Measurements from ENCODE around the gene LRRK2. TPM values are rescaled to one million over a fixed set of nuclear protein-coding genes. Genes with fewer than 3 reads are reported as not detected.

Gene LRRK2
- total RNA-seq, 4 donors from 2014 or later: 29.6 to 38.5 (median 32.3) TPM

DNA sequence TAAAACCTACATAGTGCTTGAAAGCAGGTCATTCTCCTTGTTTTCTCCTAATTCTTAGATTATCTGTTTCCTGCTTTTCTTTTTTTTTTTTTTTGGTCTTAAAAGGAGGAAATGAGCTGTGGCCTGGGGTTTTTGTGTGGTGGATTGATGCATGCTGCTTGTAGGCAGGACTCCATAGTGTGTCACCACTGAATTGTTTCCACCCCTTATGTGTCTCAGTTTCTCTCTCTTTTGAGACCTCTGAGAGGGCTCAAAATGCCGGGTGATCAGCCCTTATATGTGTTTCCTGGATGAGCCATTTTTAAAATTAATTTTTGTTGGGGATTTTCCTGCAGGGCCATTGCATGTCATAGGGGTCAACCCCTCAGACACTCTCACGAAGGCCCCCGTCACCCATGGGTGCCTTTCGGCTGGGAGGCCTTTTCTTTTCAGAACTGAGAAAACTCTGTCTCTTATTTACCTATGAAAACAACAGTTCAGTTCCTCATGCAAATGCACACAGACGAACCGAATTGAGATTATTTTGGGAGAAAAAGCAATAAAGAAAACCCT is 32.0 kb upstream of the LRRK2 start:
- no peaks in the 10 kb centered on the region for H3K4me1 ChIP-seq
- TF ChIP-seq POLR2A (IDR thresholded peaks at IDR 0.05): no peak
- TF ChIP-seq, protein P1, sequence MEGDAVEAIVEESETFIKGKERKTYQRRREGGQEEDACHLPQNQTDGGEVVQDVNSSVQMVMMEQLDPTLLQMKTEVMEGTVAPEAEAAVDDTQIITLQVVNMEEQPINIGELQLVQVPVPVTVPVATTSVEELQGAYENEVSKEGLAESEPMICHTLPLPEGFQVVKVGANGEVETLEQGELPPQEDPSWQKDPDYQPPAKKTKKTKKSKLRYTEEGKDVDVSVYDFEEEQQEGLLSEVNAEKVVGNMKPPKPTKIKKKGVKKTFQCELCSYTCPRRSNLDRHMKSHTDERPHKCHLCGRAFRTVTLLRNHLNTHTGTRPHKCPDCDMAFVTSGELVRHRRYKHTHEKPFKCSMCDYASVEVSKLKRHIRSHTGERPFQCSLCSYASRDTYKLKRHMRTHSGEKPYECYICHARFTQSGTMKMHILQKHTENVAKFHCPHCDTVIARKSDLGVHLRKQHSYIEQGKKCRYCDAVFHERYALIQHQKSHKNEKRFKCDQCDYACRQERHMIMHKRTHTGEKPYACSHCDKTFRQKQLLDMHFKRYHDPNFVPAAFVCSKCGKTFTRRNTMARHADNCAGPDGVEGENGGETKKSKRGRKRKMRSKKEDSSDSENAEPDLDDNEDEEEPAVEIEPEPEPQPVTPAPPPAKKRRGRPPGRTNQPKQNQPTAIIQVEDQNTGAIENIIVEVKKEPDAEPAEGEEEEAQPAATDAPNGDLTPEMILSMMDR (IDR thresholded peaks at IDR 0.05): no peak
- no peak for TF ChIP-seq EP300 (IDR thresholded peaks at IDR 0.05)
- H3K36me3 ChIP-seq: no peaks in the 10 kb centered on the region
- H3K4me3 ChIP-seq: no peak overlapping the region
- H3K27ac ChIP-seq: peak overlapping the region in 1 of 4 donors; percentile 23
- DNase-seq (ENCODE audit: low spot score in 2 of 2): no peak
- H3K9me3 ChIP-seq: peaks cover 0 to 11% (median 0%) of the 10 kb centered on the region in 4 donors
- no peaks in the 10 kb centered on the region for H3K27me3 ChIP-seq
- 76 to 84% methylated on average over 6 of the region's 6 CpGs for WGBS, 2 donors

DNA sequence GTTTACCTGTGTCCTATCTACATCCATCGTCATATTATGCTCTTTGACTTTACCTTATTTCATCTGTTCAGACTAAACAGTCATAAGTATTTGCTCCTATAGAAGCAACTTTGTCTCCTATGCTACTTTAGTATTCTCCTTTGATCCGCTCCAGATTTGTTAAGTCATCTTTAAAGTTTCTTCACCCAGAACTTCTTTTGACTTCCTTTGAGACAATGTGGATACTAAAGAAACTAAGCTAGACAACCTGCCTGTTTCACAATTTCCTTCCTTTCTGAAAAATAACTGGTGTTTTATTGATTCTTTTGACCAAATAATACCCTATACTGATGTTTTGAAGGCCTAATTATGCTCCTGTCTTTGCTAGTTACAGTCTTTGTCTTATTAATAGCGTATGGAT is 30.0 kb upstream of the LRRK2 start:
- Histone ChIP-seq H3K4me1 (no peaks in the 10 kb centered on the region), H3K9me3 (peaks cover 0 to 4% (median 0%) of the 10 kb centered on the region in 4 donors), H3K36me3 (no peaks in the 10 kb centered on the region), H3K27me3 (no peaks in the 10 kb centered on the region), H3K4me3 (no peak overlapping the region), H3K27ac (no peak overlapping the region)
- DNase-seq (ENCODE audit: low spot score in 2 of 2): no peak
- TF ChIP-seq POLR2A (IDR thresholded peaks at IDR 0.05) (no peak), EP300 (IDR thresholded peaks at IDR 0.05) (no peak)
- TF ChIP-seq, protein P1 (IDR thresholded peaks at IDR 0.05): no peak
- WGBS, 2 donors: 92 to 97% methylated on average over 3 of the region's 3 CpGs

DNA sequence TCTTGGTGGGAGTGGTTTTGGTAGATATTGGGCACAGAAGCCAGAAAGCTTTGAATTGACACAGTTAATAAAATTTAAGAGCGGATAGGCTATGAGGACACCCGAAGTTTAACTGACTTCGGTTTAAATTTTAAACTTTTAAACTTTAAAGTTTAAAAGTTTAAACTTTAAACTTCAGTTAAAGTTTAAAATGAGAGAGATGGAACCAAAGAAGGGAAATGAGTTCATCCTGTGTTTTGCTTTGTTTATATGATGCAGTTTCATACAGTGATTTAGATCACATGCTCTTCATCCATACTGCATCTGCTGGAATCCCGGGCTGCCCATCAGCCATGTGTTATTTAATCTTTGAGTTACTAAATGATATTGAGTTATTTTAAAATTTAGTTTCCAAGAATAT is 27.2 kb upstream of the LRRK2 start:
- H3K27ac ChIP-seq: no peak overlapping the region
- 90 to 92% methylated on average over 4 of the region's 4 CpGs for WGBS, 2 donors
- H3K36me3 ChIP-seq: no peaks in the 10 kb centered on the region
- no peaks in the 10 kb centered on the region for H3K4me1 ChIP-seq
- no peak for TF ChIP-seq EP300 (IDR thresholded peaks at IDR 0.05)
- no peak for TF ChIP-seq POLR2A (IDR thresholded peaks at IDR 0.05)
- TF ChIP-seq, protein P1 (IDR thresholded peaks at IDR 0.05): no peak
- DNase-seq (ENCODE audit: low spot score in 2 of 2): no peak
- H3K9me3 ChIP-seq: no peaks in the 10 kb centered on the region
- H3K4me3 ChIP-seq: no peak overlapping the region
- no peaks in the 10 kb centered on the region for H3K27me3 ChIP-seq

DNA sequence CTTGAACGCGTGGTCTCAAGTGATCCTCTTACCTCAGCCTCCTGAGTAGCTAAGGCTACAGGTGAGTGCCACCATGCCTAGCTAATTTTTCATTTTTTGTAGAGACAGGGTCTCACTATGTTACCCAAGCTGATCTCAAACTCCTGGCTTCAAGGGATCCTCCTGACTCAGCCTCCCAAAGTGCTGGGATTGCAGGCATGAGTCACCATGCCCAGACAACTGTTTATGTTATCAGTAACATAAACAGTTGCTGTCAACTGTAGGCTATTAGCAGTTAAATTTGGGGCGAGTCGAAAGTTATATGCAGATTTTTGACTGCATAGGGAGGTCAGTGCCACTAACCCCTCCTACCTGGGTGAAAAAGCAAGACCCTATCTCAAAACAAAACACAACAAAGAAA is 26.2 kb upstream of the LRRK2 start:
- DNase-seq (ENCODE audit: low spot score in 2 of 2): no peak
- H3K36me3 ChIP-seq: no peaks in the 10 kb centered on the region
- 94 to 95% methylated on average over 4 of the region's 4 CpGs for WGBS, 2 donors

More for the DNA sequence above, 26.2 kb upstream of the LRRK2 start:
- no peak overlapping the region for H3K4me3 ChIP-seq
- H3K27ac ChIP-seq: no peak overlapping the region
- H3K27me3 ChIP-seq: no peaks in the 10 kb centered on the region
- no peak for TF ChIP-seq EP300 (IDR thresholded peaks at IDR 0.05)
- TF ChIP-seq, protein P1 (IDR thresholded peaks at IDR 0.05): no peak
- no peak for TF ChIP-seq POLR2A (IDR thresholded peaks at IDR 0.05)
- no peaks in the 10 kb centered on the region for H3K4me1 ChIP-seq
- H3K9me3 ChIP-seq: no peaks in the 10 kb centered on the region
